GM21526 (cell line): ENCODE data around the gene ADAM12.
"Not testable (repeated sequence)": the region's sequence is repeated elsewhere in the genome, so short reads cannot be mapped to it uniquely, and the experiment has no call there.

Experiments
- ATAC-seq: cut with Tn5 transposase; IDR thresholded peaks from one replicate; pipeline ENCODE4 v1.9.1; 2021; ENCODE audit warnings: moderate library complexity; ENCODE audit not compliant: unreplicated experiment, low FRiP score

ADAM12 gene

DNA sequence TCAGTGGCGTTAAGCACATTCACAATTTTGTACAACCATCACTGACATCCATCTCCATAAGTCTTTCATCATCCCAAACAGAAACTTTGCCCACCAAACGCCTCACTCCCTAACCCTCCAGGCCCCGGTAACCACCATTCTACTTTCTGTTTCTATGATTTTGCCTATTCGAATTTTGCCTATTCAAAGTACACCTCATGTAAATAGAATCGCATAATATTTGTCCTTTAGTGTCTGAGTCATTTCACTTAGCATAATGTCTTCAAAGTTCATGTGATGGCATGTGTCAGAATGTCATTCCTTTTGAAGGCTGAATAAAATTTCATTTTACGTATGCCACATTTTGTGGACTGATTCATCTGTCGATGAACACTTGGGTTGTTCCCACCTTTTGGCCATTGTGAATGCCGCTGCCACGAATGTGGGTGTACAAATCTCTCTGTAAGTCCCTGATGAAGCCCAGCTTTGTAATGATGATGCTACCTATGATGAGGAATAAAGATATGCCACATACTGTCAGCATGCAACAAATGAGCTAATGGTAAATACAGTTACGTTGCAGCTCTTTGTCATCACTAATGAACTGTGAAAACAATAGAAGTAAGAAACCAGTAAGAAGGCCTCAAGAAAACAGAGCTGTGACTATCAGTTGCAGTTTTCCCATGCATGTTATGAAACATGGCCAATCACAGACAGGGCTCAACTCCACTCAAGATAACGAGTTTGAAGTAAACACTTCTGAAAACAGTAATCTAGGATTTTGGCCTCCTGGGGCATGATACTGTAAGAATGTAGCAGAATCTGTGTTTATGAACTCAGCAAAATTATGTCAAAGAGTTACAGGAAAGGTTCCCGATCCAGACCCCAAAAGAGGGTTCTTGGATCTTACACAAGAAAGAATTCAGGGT, 120.0 kb downstream of the ADAM12 start:
- ATAC-seq: no peak

- ATAC-seq: no peak
Observed at GRCh38 chr10:126264102-126265018, 123.9 kb downstream of the ADAM12 start.

DNA sequence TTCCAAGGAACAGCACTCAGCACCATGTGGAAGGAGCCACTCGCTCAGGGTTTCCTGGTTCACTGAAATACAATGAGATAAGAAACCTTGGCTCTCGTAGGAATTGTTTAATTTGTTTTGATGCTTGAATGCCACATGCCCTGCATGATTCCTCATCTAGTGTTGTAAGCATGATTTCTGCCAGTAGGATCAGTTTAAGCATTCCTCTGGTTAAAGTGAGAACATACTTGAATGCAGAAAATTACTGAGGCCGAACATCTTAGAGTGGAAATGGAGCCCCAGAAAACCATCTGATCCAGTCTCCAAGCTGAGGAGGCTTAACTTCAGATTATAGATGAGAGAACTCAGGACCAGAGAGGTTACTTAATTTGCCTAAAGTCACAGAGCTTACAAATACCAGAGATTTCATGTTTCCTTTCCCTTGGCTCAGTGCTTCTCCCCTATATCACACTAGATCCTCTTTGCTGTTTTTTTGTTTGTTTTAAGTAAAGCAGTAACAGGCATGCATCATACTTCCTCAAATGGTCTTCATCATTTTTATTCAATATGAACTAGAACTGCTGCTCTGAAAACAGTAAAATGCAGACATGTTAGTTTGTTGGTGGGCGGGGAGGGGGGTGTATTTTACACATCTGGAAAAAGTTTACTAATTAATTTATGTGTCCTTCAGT, 125.1 kb downstream of the ADAM12 start:
- ATAC-seq: no peak

DNA sequence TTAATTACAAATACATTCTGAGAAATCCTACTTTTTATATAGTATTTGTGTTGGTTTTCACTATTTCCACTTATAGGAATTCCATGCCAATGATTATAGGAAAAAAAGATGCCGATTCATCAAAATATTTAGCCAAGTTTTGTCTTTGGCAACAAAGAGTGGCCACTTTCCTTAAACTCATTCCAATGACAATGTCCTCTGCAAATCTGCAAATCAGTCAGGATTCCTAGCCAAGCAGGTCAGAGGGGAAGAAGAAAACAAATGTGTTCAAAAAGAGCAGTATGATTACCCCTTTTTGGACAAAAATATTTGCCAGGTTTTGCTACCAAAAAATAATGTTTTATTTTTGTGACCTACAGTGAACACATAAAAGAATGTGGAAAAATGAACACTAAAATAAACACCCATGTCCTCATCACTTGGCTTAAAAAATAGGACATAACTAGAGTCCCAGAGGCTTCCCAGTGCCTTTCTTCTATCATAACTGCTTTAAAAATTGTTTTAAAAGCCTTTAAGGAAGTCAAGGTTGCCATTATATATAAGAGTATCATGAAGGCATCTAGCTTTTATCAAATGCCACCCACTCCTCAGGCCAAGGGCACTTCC, 125.9 kb downstream of the ADAM12 start:
- ATAC-seq: no peak

DNA sequence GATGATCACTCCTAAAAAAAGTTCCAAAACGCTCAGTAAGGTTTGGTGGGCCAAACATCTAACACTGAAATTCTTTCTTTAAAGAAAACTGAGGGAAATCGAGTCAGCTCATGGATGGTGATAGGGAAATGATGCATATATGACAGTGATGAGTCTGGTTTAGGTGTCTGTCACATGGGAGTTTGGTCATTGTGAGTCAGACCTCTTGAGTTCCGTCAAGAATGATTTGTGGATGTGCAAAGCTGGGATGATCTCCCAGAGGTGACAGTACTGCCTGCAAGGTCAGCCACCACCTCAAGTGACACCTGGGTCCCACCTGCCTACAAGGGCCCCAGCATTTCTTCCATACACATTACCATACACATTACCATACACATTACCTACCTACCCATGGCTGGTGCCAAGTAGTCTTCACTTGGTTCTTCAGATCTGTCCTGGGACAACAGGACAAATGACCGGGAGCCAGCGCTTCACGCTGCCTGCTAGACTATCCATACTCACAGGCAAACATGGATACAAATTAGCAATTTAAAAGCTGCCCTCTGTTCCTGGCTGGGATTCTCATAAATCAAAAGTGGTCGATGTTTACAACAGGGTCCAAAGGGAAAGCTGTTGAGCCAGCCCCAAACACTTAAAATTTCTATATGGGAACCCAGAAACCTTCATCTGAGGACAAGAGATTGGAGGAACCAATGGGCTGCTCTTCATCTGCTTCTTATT, 128.4 kb downstream of the ADAM12 start:
- no peak for ATAC-seq

- ATAC-seq: no peak
Observed at GRCh38 chr10:126256864-126257263, 131.4 kb downstream of the ADAM12 start.

GRCh38 chr10:126255313-126255712, 133.0 kb downstream of the ADAM12 start:
- ATAC-seq: no peak

DNA sequence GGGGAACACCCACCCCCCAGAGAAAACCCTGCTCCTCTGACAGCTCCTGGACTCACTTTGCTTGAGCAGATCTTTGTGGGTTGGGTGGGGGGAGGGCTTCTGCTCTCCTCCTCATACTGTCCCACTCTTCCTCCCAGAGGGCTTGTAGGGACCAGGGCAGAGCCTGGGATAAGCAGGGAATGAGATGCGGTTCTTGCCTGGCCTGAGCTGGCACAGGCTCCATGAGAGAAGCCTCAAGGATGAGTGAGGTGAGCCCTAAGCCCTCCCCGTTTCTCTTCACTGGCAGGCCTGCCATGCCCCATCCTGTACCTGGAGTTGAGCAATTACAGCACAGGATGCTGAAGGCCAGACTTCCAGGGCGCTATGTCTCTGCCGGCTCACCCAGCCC, 134.7 kb downstream of the ADAM12 start:
- ATAC-seq: no peak

DNA sequence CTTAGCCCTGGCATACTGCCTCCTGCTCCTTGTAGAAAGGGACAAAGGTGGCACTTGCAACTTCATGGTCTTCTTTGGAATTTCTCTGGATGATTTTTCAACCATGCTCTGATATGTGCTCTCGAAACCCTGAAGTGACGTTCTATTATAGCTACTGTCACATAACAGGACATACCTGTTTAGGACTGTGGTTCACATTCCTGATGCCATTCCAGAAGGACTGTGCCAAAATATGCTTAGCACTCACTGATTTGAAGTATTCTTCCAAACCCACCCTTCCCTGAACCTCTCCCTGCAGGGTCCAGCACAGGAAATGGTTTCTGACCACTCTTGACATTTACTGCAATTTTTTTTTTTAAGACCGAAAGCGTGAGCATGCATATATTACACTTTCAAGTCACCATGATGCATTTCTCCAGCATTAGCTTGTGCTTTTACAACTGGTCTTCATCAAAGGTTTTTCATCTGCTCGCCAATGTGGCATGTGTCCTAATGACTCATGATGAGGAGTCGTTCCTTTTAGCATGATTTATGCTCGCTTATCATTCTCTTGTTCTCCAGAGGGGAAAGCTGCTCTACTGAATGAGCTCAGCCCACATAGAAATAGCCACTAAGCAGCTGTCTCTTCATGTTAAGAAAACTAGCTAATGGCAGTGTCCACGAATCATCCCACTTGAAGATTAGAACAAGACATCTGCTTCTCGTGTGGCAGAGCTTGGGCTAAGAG, 135.2 kb downstream of the ADAM12 start:
- ATAC-seq: no peak

DNA sequence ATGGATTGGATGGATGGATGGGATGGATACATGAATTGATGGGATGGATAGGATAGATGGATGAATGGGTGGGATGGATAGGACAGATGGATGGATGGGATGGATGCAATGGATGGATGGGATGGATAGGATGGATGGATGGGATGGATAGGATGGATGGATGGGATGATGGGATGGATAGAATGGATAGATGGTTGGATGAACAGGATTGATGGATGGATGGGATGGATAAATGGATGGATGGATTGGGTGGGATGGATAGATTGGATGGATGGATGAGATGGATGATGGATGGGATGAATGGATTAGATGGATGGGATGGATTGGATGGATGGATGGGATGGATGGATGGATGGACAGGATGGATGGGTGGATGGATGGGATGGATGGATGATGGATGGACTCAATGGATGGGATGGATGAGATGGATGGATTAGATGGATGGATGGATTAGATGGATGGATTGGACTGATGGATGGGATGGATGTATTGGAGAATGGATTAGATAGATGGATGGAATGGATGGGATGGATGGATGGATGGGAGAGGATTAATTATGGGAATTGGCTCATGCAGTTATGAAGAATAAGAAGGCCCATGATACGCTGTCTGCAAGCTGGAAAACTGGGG, 136.4 kb downstream of the ADAM12 start:
- ATAC-seq: no peak

- ATAC-seq: no peak
Observed at GRCh38 chr10:126250527-126251310, 137.6 kb downstream of the ADAM12 start.

GRCh38 chr10:126250045-126250444, 138.2 kb downstream of the ADAM12 start:
- no peak for ATAC-seq

DNA sequence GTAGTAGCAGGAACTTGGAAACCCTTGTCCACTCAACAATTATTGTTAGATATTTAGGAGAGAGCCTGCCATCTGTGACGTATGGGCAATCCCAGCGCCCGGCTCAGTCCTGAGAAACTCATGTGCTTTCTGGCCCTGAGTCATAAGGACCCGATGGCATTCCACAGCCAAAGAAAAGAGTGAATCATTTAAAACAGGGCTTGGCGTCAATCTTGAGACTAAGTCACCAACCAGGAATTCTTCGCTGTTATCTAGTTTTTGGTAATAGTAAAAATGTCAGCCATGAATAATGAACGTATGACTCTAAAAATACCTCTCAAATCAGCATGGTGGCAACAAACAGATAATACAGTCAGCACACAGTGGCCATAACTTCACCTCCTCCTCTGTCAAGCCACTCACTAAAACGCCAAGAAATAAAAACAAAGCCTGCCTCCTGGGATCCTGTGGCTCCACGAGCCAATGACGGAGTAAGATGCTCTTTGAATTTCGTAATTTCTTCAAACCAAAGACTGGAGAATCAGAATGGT, 140.8 kb downstream of the ADAM12 start:
- no peak for ATAC-seq

DNA sequence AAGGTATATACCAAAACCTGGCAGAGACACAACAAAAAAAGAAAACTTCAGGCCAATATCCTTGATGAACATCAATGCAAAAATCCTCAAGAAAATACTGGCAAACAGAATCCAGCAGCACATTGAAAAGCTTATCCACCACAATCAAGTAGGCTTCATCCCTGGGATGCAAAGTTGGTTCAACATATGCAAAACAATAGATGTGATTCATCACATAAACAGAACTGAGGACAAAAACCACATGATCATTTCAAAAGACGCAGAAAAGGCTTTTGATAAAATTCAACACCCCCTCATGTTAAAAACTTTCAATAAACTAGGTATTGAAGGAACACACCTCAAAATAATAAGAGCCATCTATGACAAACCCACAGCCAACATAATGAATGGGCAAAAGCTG, 141.9 kb downstream of the ADAM12 start:
- not testable (repeated sequence) for ATAC-seq

DNA sequence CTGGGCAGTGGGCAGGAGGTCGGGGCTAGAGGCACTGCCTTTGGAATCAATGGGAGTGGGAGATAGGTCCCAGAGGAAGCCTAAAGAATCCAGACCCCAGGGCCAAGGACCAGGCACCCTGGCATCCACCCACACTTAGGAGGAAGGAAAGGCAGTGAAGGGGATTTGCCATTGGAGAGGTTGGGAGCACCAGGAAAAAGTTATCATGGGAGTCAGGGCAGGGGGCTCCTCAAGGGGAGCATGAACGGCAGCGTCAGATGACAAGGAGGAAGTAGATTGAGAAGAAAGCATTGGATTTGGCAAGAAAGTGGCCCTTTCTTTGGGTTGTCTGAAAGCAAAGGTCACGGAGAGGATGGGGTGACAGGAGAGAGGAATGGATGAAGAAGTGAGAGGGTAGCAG, 142.8 kb downstream of the ADAM12 start:
- no peak for ATAC-seq

- ATAC-seq: no peak
Observed at GRCh38 chr10:126243971-126244370, 144.3 kb downstream of the ADAM12 start.

GRCh38 chr10:126243306-126243705, 145.0 kb downstream of the ADAM12 start:
- ATAC-seq: no peak
